HCT116 (cell line): ENCODE measurements around the gene GRK1.
"Not testable (repeated sequence)": the region's sequence is repeated elsewhere in the genome, so short reads cannot be mapped to it uniquely, and the experiment has no call there.

ENCODE experiments used
- POLR2AphosphoS5 ChIP-seq: IDR thresholded peaks from 2 replicates; pipeline ENCODE4 v1.6.1; 2011; ENCODE audit warnings: mild to moderate bottlenecking, low read depth, low read length, moderate library complexity
- SIN3A ChIP-seq: IDR thresholded peaks from 2 replicates; pipeline ENCODE4 v1.6.1; 2012; ENCODE audit warnings: low read depth
- YY1 ChIP-seq: IDR thresholded peaks from 2 replicates; pipeline ENCODE4 v1.6.1; 2011; ENCODE audit warnings: low read length, low read depth, moderate library complexity, mild to moderate bottlenecking; ENCODE audit not compliant: insufficient replicate concordance; ENCODE audit errors: extremely low read depth
- ZNF274 ChIP-seq: fragments of 200-500 bp; sonication (Bioruptor generic); IDR thresholded peaks from 2 replicates; pipeline ENCODE4 v1.6.1; 2014; ENCODE audit warnings: mild to moderate bottlenecking, low read depth, low read length, inconsistent platforms
- TF ChIP-seq, protein P1 (sequence below), 3 experiments: fragments of 200-600 bp in 1 of 3; sonication (generic) in 1 of 3; IDR thresholded peaks in 2 of 3; conservative IDR thresholded peaks in 1 of 3; 2 replicates each; pipeline ENCODE4 v1.5.1; 2012 to 2017; ENCODE audit warnings: low read depth in 2 of 3, low read length in 2 of 3, antibody characterized with exemption in 1 of 3, borderline replicate concordance in 1 of 3, control low read depth in 1 of 3, mild to moderate bottlenecking in 1 of 3, mixed read lengths in 1 of 3, mixed run types in 1 of 3, moderate library complexity in 1 of 3; ENCODE audit not compliant: insufficient read depth in 1 of 3
- TF ChIP-seq, protein P2 (sequence below): IDR thresholded peaks from 2 replicates; pipeline ENCODE4 v1.6.1; 2012

DNA sequence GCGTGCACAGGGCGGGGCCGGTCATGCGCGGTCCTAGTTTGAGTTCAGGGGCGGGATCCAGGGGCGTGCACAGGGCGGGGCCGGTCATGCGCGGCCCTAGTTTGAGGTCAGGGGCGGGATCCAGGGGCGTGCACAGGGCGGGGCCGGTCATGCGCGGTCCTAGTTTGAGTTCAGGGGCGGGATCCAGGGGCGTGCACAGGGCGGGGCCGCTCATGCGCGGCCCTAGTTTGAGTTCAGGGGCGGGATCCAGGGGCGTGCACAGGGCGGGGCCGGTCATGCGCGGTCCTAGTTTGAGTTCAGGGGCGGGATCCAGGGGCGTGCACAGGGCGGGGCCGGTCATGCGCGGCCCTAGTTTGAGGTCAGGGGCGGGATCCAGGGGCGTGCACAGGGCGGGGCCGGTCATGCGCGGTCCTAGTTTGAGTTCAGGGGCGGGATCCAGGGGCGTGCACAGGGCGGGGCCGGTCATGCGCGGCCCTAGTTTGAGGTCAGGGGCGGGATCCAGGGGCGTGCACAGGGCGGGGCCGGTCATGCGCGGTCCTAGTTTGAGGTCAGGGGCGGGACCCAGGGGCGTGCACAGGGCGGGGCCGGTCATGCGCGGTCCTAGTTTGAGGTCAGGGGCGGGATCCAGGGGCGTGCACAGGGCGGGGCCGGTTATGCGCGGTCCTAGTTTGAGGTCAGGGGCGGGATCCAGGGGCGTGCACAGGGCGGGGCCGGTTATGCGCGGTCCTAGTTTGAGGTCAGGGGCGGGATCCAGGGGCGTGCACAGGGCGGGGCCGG is 58.5 kb downstream of the GRK1 start:
- TF ChIP-seq SIN3A, POLR2AphosphoS5, YY1, ZNF274: not testable (repeated sequence)
- TF ChIP-seq, protein P1, sequence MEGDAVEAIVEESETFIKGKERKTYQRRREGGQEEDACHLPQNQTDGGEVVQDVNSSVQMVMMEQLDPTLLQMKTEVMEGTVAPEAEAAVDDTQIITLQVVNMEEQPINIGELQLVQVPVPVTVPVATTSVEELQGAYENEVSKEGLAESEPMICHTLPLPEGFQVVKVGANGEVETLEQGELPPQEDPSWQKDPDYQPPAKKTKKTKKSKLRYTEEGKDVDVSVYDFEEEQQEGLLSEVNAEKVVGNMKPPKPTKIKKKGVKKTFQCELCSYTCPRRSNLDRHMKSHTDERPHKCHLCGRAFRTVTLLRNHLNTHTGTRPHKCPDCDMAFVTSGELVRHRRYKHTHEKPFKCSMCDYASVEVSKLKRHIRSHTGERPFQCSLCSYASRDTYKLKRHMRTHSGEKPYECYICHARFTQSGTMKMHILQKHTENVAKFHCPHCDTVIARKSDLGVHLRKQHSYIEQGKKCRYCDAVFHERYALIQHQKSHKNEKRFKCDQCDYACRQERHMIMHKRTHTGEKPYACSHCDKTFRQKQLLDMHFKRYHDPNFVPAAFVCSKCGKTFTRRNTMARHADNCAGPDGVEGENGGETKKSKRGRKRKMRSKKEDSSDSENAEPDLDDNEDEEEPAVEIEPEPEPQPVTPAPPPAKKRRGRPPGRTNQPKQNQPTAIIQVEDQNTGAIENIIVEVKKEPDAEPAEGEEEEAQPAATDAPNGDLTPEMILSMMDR (IDR thresholded peaks at IDR 0.05 in 2 of 3, conservative IDR thresholded peaks at IDR 0.05 in 1 of 3; ENCODE audit: borderline replicate concordance in 1 of 3, insufficient read depth in 1 of 3, low read depth in 2 of 3, low read length in 2 of 3): not testable (repeated sequence)
- TF ChIP-seq, protein P2, sequence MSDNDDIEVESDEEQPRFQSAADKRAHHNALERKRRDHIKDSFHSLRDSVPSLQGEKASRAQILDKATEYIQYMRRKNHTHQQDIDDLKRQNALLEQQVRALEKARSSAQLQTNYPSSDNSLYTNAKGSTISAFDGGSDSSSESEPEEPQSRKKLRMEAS: not testable (repeated sequence)
